ENCODE data around the gene SLC35G2.
"Not testable (repeated sequence)": the region's sequence is repeated elsewhere in the genome, so short reads cannot be mapped to it uniquely, and the experiment has no call there.

The SLC35G2 gene

DNA sequence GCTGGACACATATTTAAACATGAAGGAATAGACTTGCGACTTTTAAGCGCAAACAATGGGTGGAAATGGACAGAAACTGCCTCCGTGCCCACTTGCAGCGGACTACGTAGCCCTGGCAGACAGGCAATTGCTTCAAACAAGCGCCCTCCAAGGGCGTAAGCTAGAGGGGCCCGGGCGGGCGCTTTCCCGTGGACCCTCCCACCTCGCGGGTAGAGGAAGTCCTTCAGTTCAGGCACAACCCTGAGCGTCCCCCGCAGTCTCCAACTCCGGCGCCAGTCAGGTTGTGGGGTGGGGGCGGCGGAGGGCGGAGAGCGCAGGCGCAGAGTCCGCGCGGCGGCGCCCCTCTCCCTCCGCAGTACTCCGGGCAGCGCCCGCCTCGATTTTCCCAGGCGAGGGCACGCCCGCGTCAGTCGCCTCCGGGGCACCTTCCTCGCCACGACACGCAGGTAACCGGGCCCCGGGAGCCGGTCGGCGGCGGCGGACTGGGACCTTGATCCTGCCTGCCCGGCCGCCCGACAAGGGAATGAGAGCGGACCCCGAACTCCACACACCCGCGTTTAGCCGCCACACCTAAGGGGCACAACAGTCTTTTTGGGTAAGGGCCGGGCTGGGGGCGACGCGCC is at the start of gene SLC35G2:
Gene SLC35G2 (plus strand): TSS at position 358 of the 623 bp plus-strand sequence. CDS start 35,335 bp downstream, outside the sequence.
- peak in 1 of 2 donors; percentile 20 for DNase-seq (ENCODE audit: low read depth in 2 of 2)

GRCh38 chr3:136772709-136773108 is 46.2 kb upstream of the SLC35G2 start:
- DNase-seq (ENCODE audit: low read depth in 2 of 2): no peak

- DNase-seq (ENCODE audit: low read depth in 2 of 2): no peak
These were observed 40.1 kb upstream of the SLC35G2 start for GRCh38 chr3:136778865-136779264.

- DNase-seq (ENCODE audit: low read depth in 2 of 2): no peak
These were observed 38.2 kb upstream of the SLC35G2 start for GRCh38 chr3:136780741-136781140.

GRCh38 chr3:136783708-136784191 is 35.2 kb upstream of the SLC35G2 start:
- DNase-seq (ENCODE audit: low read depth in 2 of 2): no peak

GRCh38 chr3:136787349-136787748 is 31.6 kb upstream of the SLC35G2 start:
- DNase-seq (ENCODE audit: low read depth in 2 of 2): peak in 1 of 2 donors; percentile 1

DNA sequence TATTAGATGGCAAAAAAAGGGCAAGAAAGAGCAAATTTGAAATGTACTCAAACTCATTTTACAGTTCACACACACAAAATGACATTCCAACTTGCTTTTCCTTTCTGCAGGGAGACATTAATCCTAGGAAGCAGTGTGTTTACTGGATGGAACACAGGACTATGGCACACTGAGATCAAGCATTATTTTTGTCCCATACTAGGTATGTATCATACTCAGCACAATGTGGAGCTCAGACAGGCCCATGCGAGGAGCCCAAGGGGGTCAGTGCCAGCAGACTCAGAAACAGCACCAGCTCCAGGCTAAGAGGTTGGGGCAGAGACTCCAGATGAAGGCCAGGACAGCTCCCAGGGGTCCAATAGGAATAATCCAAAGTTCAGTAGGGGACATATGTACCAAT is 30.8 kb upstream of the SLC35G2 start:
- DNase-seq (ENCODE audit: low read depth in 2 of 2): no peak

DNA sequence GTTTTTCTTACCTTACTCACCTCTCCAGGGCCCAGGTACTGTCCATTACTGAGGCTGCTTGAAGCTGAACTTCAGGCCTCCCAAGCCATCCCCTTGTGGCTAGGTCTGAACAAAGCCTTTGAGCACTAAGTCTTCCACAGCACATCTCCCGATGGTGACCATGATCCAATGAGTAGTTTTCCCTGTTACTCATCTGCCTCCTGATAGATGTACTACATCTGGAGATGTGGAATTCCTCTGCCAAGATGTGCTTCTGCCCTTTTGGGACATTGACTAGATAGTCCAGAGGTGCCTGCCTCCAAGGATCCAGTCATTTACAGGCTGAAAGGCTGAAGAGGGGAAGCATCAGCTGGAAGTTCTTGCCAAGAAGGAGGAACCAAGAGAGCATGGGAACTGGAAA is 28.9 kb upstream of the SLC35G2 start:
- no peak for DNase-seq (ENCODE audit: low read depth in 2 of 2)

- DNase-seq (ENCODE audit: low read depth in 2 of 2): no peak
These were observed 28.1 kb upstream of the SLC35G2 start for GRCh38 chr3:136790786-136791185.

DNA sequence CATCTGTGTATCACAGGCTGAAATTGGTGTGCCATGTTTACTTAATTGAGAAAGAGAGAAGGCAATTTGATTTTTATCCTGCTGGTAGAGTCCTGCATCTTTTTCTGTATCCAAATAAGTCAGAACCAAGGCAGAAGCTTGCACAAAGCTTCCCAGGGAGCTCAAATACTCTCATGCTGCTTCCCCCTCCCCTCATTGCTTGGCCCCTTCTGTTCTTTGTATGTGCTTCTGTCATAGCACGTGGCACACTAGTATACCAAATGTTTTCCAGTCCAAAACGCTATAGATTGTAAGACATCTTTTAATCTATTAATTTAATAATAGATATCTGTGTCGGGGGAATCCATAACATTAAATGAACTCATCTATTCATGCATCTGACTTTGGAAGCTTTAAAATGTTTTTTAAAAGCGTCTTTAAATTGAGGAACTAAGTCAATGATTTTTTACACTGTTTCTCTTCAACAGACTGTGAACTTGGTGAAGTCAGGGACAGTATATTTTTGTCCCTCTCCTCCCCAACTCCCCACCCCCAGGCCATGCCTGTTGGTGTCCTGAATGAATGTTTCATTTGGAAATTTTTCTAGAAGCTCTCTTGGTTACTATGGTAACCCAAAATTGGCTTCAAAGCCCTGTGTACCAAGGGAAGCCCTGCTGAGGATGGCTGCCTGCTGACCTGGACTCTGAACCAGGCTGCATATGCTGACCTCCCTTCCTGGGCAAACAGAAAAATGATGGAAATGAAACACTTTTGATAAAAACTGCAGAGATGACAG is 26.2 kb upstream of the SLC35G2 start:
- no peak for DNase-seq (ENCODE audit: low read depth in 2 of 2)

- not testable (repeated sequence) for DNase-seq (ENCODE audit: low read depth in 2 of 2)
These were observed 17.8 kb upstream of the SLC35G2 start for GRCh38 chr3:136801146-136801545.

- DNase-seq (ENCODE audit: low read depth in 2 of 2): no peak
These were observed 16.4 kb upstream of the SLC35G2 start for GRCh38 chr3:136802481-136802996.

DNA sequence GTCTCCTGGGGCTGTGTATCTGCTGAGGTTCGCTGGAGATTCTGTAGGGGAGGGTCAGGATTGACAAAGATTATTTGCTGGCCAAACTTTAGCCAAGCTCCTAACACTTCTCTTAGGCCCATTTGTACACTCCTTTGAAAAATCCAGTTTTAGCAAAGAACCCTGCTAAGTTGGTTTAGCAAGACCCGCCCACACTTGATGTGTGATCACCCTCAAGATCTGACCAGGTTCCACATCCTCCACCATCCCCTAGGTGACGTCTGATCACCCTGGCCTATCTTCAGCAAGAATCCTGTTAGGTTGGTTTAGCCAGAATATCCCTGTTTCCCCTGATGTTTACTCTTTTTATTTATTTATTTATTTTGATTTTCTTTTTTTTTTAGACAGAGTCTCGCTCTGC is 14.8 kb upstream of the SLC35G2 start:
- no peak for DNase-seq (ENCODE audit: low read depth in 2 of 2)

- no peak for DNase-seq (ENCODE audit: low read depth in 2 of 2)
These were observed 14.1 kb upstream of the SLC35G2 start for GRCh38 chr3:136804813-136805212.

GRCh38 chr3:136805795-136806194 is 13.1 kb upstream of the SLC35G2 start:
- DNase-seq (ENCODE audit: low read depth in 2 of 2): no peak

GRCh38 chr3:136811701-136812100 is 7.2 kb upstream of the SLC35G2 start:
- no peak for DNase-seq (ENCODE audit: low read depth in 2 of 2)

DNA sequence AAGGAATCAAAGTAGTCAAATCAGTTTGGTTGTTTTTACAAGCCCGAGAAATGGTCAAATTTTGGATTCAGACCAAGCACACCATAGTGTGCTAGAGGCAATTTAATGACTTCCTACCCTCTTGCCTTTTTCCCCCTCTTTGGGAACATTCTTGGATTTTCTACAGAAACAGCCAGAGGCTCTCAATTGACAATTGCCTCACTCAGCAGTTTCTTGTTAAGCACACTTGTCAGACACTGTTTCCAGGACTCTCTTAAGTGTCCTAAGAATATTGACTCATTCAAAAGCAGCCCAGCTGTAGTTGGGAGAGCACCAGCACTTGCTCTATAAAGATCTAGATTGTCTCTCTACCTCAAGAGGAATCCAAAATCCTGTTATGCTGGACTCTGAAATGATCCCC is 1.5 kb upstream of the SLC35G2 start:
- DNase-seq (ENCODE audit: low read depth in 2 of 2): no peak

GRCh38 chr3:136818191-136818768 is 646 bp upstream of the SLC35G2 start:
- peak in 1 of 2 donors; percentile 4 for DNase-seq (ENCODE audit: low read depth in 2 of 2)

- DNase-seq (ENCODE audit: low read depth in 2 of 2): peak in 1 of 2 donors; percentile 11
These were observed 435 bp downstream of the SLC35G2 start for GRCh38 chr3:136819392-136819730.

GRCh38 chr3:136819731-136820679 is 1.1 kb downstream of the SLC35G2 start:
- peak in 1 of 2 donors; percentile 14 for DNase-seq (ENCODE audit: low read depth in 2 of 2)

DNA sequence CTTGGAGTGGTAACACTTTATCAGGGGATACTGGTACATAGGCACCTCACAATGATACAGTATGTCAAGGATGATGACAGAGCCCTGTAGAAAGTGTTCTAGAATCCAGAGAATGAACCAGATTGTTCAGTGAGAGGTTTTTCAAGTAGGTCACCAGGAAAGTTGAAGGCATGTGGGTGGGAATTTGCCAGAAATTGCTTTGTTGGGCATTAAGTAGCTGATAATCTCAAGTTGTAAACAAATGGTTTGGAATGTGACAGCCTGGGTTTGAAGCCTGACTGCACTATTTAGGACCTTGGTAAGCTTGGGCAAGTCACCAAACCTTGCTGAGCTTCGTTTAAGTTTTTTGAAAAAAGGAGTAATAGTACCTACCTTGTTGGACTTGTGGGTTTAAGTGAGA is 12.5 kb downstream of the SLC35G2 start:
- DNase-seq (ENCODE audit: low read depth in 2 of 2): no peak
